Measurements from ENCODE around the gene MX1. TPM values are rescaled to one million over a fixed set of nuclear protein-coding genes. Genes with fewer than 3 reads are reported as not detected.

MX1 gene
- total RNA-seq, 2 donors from 2014 or later: 15.6 to 29.1 TPM

- no peak for DNase-seq (ENCODE audit: low spot score)
- 89% methylated on average over 8 of the region's 8 CpGs for WGBS
Measured at GRCh38 chr21:41393876-41394465, 32.1 kb upstream of the MX1 start.

GRCh38 chr21:41396558-41397075 is 29.4 kb upstream of the MX1 start:
- DNase-seq (ENCODE audit: low spot score): peak; percentile 45
- Histone ChIP-seq H3K4me1 (replicated peaks) (no peaks in the 10 kb centered on the region), H3K9me3 (no peaks in the 10 kb centered on the region), H3K27ac (peak overlapping the region in 1 of 2 donors; percentile 24), H3K4me3 (no peak overlapping the region), H3K27me3 (replicated peaks; ENCODE audit: insufficient read depth) (no peaks in the 10 kb centered on the region), H3K36me3 (no peaks in the 10 kb centered on the region)
- peak; percentile 26 for TF ChIP-seq POLR2AphosphoS5 (IDR thresholded peaks at IDR 0.05)
- TF ChIP-seq POLR2A (IDR thresholded peaks at IDR 0.05): no peak
- intact Hi-C loops (cut with DNase I): no loop called here
- 37% methylated on average over 7 of the region's 7 CpGs for WGBS

More at GRCh38 chr21:41393876-41394465, 32.1 kb upstream of the MX1 start:
- H3K27me3 ChIP-seq (replicated peaks; ENCODE audit: insufficient read depth): no peaks in the 10 kb centered on the region
- no peaks in the 10 kb centered on the region for H3K4me1 ChIP-seq (replicated peaks)
- H3K4me3 ChIP-seq: no peak overlapping the region
- intact Hi-C loops (cut with DNase I): no loop called here
- TF ChIP-seq POLR2A (IDR thresholded peaks at IDR 0.05) (no peak), CTCF (IDR thresholded peaks at IDR 0.05) (no peak), POLR2AphosphoS5 (IDR thresholded peaks at IDR 0.05) (no peak)
- no peaks in the 10 kb centered on the region for H3K36me3 ChIP-seq
- H3K27ac ChIP-seq: no peak overlapping the region
- no peaks in the 10 kb centered on the region for H3K9me3 ChIP-seq

- intact Hi-C loops (cut with DNase I): no loop called here
- no peaks in the 10 kb centered on the region for H3K4me1 ChIP-seq (replicated peaks)
- DNase-seq (ENCODE audit: low spot score): no peak
- H3K9me3 ChIP-seq: no peaks in the 10 kb centered on the region
- 94% methylated on average over 7 of the region's 7 CpGs for WGBS
- H3K4me3 ChIP-seq: no peak overlapping the region
- no peaks in the 10 kb centered on the region for H3K27me3 ChIP-seq (replicated peaks; ENCODE audit: insufficient read depth)
- H3K27ac ChIP-seq: no peak overlapping the region
- H3K36me3 ChIP-seq: no peaks in the 10 kb centered on the region
- TF ChIP-seq CTCF (IDR thresholded peaks at IDR 0.05) (no peak), POLR2A (IDR thresholded peaks at IDR 0.05) (no peak), POLR2AphosphoS5 (IDR thresholded peaks at IDR 0.05) (no peak)
Measured at GRCh38 chr21:41397471-41397891, 28.6 kb upstream of the MX1 start.

- Histone ChIP-seq H3K27ac (no peak overlapping the region), H3K4me3 (no peak overlapping the region), H3K36me3 (no peaks in the 10 kb centered on the region), H3K27me3 (replicated peaks; ENCODE audit: insufficient read depth) (no peaks in the 10 kb centered on the region), H3K4me1 (replicated peaks) (no peaks in the 10 kb centered on the region), H3K9me3 (no peaks in the 10 kb centered on the region)
- 95% methylated on average over 4 of the region's 4 CpGs for WGBS
- intact Hi-C loops (cut with DNase I): no loop called here
- DNase-seq (ENCODE audit: low spot score): no peak
- TF ChIP-seq CTCF (IDR thresholded peaks at IDR 0.05): no peak
- no peak for TF ChIP-seq POLR2A (IDR thresholded peaks at IDR 0.05)
- no peak for TF ChIP-seq POLR2AphosphoS5 (IDR thresholded peaks at IDR 0.05)
Measured at GRCh38 chr21:41398251-41398650, 27.8 kb upstream of the MX1 start.

GRCh38 chr21:41398831-41399230 is 27.2 kb upstream of the MX1 start:
- no peak for DNase-seq (ENCODE audit: low spot score)
- TF ChIP-seq POLR2AphosphoS5 (IDR thresholded peaks at IDR 0.05) (no peak), POLR2A (IDR thresholded peaks at IDR 0.05) (no peak), CTCF (IDR thresholded peaks at IDR 0.05) (no peak)
- intact Hi-C loops (cut with DNase I): no loop called here
- H3K36me3 ChIP-seq: no peaks in the 10 kb centered on the region
- no peaks in the 10 kb centered on the region for H3K9me3 ChIP-seq
- no peaks in the 10 kb centered on the region for H3K27me3 ChIP-seq (replicated peaks; ENCODE audit: insufficient read depth)
- H3K4me1 ChIP-seq (replicated peaks): no peaks in the 10 kb centered on the region
- WGBS: 94% methylated on average over 16 of the region's 16 CpGs
- no peak overlapping the region for H3K27ac ChIP-seq
- H3K4me3 ChIP-seq: no peak overlapping the region

Data from prostate gland (tissue), 2 donors.